IPS DF 6.9 (cell line): ENCODE measurements around the gene GUCA2A.
"Not testable (repeated sequence)": the region's sequence is repeated elsewhere in the genome, so short reads cannot be mapped to it uniquely, and the experiment has no call there.

Source experiments
- DNase-seq: peaks from one replicate; pipeline ENCODE4 v3.0.0-alpha.2; 2013; ENCODE audit warnings: low read depth, low spot score
- H3K27ac ChIP-seq: one replicate; pipeline ENCODE4 v1.5.1; 2013; ENCODE audit warnings: low read length, control low read depth
- H3K27me3 ChIP-seq: 2 replicates; pipeline ENCODE4 v1.6.1; 2013; ENCODE audit warnings: mild to moderate bottlenecking, low read length; ENCODE audit not compliant: control insufficient read depth, insufficient read depth
- H3K36me3 ChIP-seq: 2 replicates; pipeline ENCODE4 v1.6.1; 2013; ENCODE audit warnings: low read length; ENCODE audit not compliant: control insufficient read depth, insufficient read depth
- H3K4me1 ChIP-seq: 2 replicates; pipeline ENCODE4 v1.6.1; 2013; ENCODE audit warnings: low read length; ENCODE audit not compliant: control insufficient read depth, insufficient read depth
- H3K4me3 ChIP-seq: 2 replicates; pipeline ENCODE4 v1.5.1; 2013; ENCODE audit warnings: mild to moderate bottlenecking, low read length
- H3K9me3 ChIP-seq: 2 replicates; pipeline ENCODE4 v1.6.1; 2013; ENCODE audit warnings: low read length, inconsistent platforms; ENCODE audit not compliant: control insufficient read depth, insufficient read depth
- WGBS: extraction: QIAGEN DNeasy Blood & Tissue Kit; methylation state at CpG from one replicate; pipeline ENCODE4 v1.1.7; 2013; ENCODE audit warnings: mixed read lengths, missing lambda C conversion rate; ENCODE audit not compliant: insufficient read length, insufficient coverage; 5-methylcytosine and 5-hydroxymethylcytosine counted together

Gene GUCA2A

GRCh38 chr1:42164551-42165420, at the start of gene GUCA2A:
Gene GUCA2A, minus strand, starts transcription at chr1:42164745. Its CDS starts 33 bp downstream, at chr1:42164712.
- H3K9me3 ChIP-seq, result no peaks in the 10 kb centered on the region
- WGBS, result no CpG with 5 or more reads among the region's 24 CpGs
- H3K27ac ChIP-seq, result no peak within 1 kb of the TSS

DNA sequence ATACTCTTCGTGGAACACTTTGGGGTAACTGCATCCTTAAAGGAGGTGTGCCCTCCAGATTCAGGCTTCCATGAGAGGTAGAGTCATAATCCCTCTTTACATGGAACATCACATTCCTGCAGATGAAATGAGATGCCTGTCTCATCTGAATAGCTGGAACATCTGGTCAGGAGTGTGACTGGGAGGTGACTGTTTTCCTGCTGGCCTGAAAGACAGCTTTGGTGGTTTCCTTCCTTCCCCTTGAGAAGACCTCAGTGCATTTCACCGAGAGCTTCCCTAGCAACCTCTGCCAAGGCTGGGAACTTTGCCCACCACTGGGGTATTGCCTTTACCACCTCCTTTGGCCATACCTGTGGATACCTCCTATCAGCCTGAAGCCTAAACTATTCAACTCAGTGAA, 46.7 kb upstream of the GUCA2A start:
- WGBS, result no CpG with 5 or more reads among the region's 2 CpGs
- Histone ChIP-seq H3K27ac (no peak overlapping the region), H3K36me3 (no peaks in the 10 kb centered on the region; the same call in 1 of the 2 replicates), H3K9me3 (no peaks in the 10 kb centered on the region), H3K4me3 (no peak overlapping the region), H3K4me1 (no peaks in the 10 kb centered on the region; the same call in 1 of the 2 replicates), H3K27me3 (no peaks in the 10 kb centered on the region)
- no peak for DNase-seq

More at GRCh38 chr1:42164551-42165420, at the start of gene GUCA2A:
- no peaks in the 10 kb centered on the region for H3K27me3 ChIP-seq
- H3K36me3 ChIP-seq, result no peaks in the 10 kb centered on the region
- no peaks in the 10 kb centered on the region; the same call in 1 of the 2 replicates for H3K4me1 ChIP-seq
- no peak within 1 kb of the TSS for H3K4me3 ChIP-seq
- DNase-seq, result no peak

- H3K4me1 ChIP-seq, result no peaks in the 10 kb centered on the region; the same call in 1 of the 2 replicates
- no peaks in the 10 kb centered on the region for H3K9me3 ChIP-seq
- DNase-seq, result no peak
- no peak overlapping the region for H3K27ac ChIP-seq
- H3K27me3 ChIP-seq, result no peaks in the 10 kb centered on the region
- peaks cover 2% of the 10 kb centered on the region; the same call in 1 of the 2 replicates for H3K36me3 ChIP-seq
- WGBS, result no CpG with 5 or more reads among the region's 6 CpGs
- no peak overlapping the region for H3K4me3 ChIP-seq
Measured at GRCh38 chr1:42210421-42211133, 46.0 kb upstream of the GUCA2A start.

DNA sequence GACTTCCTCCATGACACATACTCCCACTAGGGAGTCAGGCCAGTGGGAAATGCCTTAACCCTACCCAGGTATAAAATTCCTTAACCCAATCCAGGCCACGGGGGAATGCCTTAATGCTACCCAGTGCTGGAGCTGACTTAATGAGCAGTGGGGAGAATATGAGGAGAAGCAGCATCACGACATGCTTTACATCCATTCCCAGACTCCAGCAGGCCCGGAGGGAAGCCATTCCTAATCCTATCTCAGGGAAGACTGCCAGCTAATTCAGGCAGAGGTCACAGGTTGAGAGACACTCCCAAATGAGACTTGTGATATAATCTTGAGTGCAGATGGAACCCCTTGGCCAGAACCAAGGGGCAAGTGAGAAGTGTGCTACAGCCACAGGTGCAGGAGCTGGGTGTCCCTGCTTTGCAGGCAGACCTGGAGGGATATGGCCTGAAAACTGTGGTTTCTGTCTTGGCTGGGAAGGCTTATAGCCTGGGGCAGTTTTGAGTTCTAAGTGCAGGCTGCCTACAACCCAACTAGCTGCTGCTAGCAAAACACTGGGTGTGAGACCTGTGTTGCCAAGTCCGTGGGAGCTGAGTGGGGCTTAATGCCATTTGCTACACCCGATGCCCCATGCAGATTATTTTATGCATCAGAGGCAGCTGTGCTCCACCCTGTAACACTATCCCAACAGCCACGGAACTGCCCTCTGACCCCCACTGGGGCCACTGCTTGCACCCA, 45.1 kb upstream of the GUCA2A start:
- H3K4me3 ChIP-seq, result no peak overlapping the region
- H3K9me3 ChIP-seq, result no peaks in the 10 kb centered on the region
- no peaks in the 10 kb centered on the region for H3K27me3 ChIP-seq
- H3K36me3 ChIP-seq, result peaks cover 2% of the 10 kb centered on the region; the same call in 1 of the 2 replicates
- H3K4me1 ChIP-seq, result no peaks in the 10 kb centered on the region; the same call in 1 of the 2 replicates
- H3K27ac ChIP-seq, result no peak overlapping the region
- no peak for DNase-seq
- WGBS, result no CpG with 5 or more reads among the region's 6 CpGs

DNA sequence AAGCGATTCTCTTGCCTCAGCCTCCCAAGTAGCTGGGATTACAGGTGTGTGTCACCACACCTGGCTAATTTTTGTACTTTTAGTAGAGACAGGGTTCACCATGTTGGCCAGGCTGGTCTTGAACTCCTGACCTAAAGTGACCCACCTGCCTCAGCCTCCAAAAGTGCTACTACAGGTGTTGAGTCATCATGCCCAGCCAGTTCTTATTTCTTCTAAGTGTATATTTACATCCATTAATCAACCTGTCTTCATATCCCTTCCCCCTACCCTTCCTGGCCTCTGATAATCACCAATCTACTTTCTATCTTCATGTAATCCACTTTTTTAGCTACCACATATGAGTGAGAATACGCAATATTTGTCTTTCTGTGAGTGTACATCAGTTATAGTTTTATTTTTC, 42.4 kb upstream of the GUCA2A start:
- H3K36me3 ChIP-seq, H3K9me3 ChIP-seq, H3K4me3 ChIP-seq, H3K27ac ChIP-seq, H3K4me1 ChIP-seq, H3K27me3 ChIP-seq, DNase-seq: not testable (repeated sequence)
- no CpG with 5 or more reads among the region's 2 CpGs for WGBS

DNA sequence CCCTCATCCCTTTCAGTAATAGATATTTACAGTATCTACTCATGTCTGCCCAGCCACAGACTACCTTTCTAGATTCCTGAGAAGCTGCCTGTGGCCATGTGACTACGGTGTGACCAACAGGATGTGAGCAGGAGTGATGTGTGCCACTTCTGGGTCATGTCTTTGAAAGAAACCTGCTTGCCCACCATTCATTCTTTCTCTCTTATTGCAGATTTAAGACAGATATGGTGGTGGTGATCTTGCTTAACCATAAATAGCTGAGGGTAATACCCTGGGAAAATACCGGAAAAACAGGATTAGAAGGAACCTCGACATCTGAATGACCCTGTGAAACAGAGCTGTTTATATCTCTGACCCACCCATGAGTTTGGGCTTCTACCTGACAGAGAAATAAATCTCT, 41.6 kb upstream of the GUCA2A start:
- H3K27me3 ChIP-seq, result no peaks in the 10 kb centered on the region
- no CpG with 5 or more reads among the region's 3 CpGs for WGBS
- H3K4me1 ChIP-seq, result no peaks in the 10 kb centered on the region
- no peak overlapping the region for H3K4me3 ChIP-seq
- no peak for DNase-seq
- H3K9me3 ChIP-seq, result no peaks in the 10 kb centered on the region
- no peak overlapping the region for H3K27ac ChIP-seq
- peaks cover 2% of the 10 kb centered on the region; the same call in 1 of the 2 replicates for H3K36me3 ChIP-seq

GRCh38 chr1:42201986-42202385, 37.4 kb upstream of the GUCA2A start:
- DNase-seq, result no peak
- H3K9me3 ChIP-seq, result no peaks in the 10 kb centered on the region
- no peaks in the 10 kb centered on the region for H3K4me1 ChIP-seq
- H3K27me3 ChIP-seq, result no peaks in the 10 kb centered on the region
- H3K4me3 ChIP-seq, result no peak overlapping the region
- H3K27ac ChIP-seq, result no peak overlapping the region
- peaks cover 2% of the 10 kb centered on the region; the same call in 1 of the 2 replicates for H3K36me3 ChIP-seq

- no peak overlapping the region for H3K27ac ChIP-seq
- no peaks in the 10 kb centered on the region for H3K27me3 ChIP-seq
- H3K9me3 ChIP-seq, result no peaks in the 10 kb centered on the region
- no CpG with 5 or more reads among the region's 5 CpGs for WGBS
- H3K4me1 ChIP-seq, result no peaks in the 10 kb centered on the region
- no peak overlapping the region for H3K4me3 ChIP-seq
- H3K36me3 ChIP-seq, result no peaks in the 10 kb centered on the region
- DNase-seq, result no peak
Measured at GRCh38 chr1:42198251-42198650, 33.7 kb upstream of the GUCA2A start.

- Histone ChIP-seq H3K27me3 (no peaks in the 10 kb centered on the region), H3K36me3 (peaks cover 4% of the 10 kb centered on the region; the same call in 1 of the 2 replicates), H3K4me1 (no peaks in the 10 kb centered on the region), H3K27ac (no peak overlapping the region), H3K4me3 (no peak overlapping the region), H3K9me3 (no peaks in the 10 kb centered on the region)
- DNase-seq, result no peak
- no CpG with 5 or more reads among the region's 3 CpGs for WGBS
Measured at GRCh38 chr1:42195841-42196240, 31.3 kb upstream of the GUCA2A start.

DNA sequence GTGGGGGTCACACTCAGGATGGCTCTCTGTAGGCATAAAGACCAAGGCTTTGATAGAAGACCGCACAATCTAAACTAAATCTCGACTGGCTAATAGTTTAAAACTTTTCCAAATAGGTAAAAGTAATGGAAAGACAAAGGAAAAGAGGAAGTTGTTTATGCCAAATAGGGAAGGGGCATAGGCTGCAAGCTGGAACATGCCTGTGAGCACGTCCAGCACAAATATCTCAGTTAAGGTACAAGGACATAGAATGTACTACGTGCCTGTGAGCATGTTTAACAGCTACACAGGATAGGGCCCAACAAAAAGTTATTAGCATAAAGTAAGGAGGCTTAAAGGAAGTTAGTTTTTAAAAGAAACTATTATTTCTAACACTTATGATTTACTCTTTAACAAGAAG, 27.6 kb upstream of the GUCA2A start:
- H3K27me3 ChIP-seq, result no peaks in the 10 kb centered on the region
- H3K27ac ChIP-seq, result no peak overlapping the region
- H3K4me3 ChIP-seq, result no peak overlapping the region
- WGBS, result no CpG with 5 or more reads among the region's 4 CpGs
- H3K36me3 ChIP-seq, result peaks cover 4% of the 10 kb centered on the region; the same call in 1 of the 2 replicates
- no peaks in the 10 kb centered on the region for H3K4me1 ChIP-seq
- H3K9me3 ChIP-seq, result no peaks in the 10 kb centered on the region
- no peak for DNase-seq
